HAP-1 (cell line): ENCODE results near the gene ATG4A.

Source experiments
- DNase-seq, 2 experiments: peaks; one replicate each; pipeline ENCODE4 v3.0.0-alpha.2; 2016 to 2020; ENCODE audit warnings: low spot score in 2 of 2
- H3K27me3 ChIP-seq: fragments of 250-450 bp; sonication (Bioruptor Pico); 2 replicates; pipeline ENCODE4 v1.5.1; 2020; ENCODE audit warnings: low read depth, mild to moderate bottlenecking, moderate library complexity
- H3K36me3 ChIP-seq: fragments of 250-450 bp; sonication (Bioruptor Pico); replicated peaks from 2 replicates; pipeline ENCODE4 v1.5.1; 2020; ENCODE audit warnings: mild to moderate bottlenecking
- H3K4me1 ChIP-seq: fragments of 250-450 bp; sonication (Bioruptor Pico); 2 replicates; pipeline ENCODE4 v1.5.1; 2020; ENCODE audit warnings: mild to moderate bottlenecking
- H3K4me3 ChIP-seq: fragments of 250-450 bp; sonication (Bioruptor Pico); 2 replicates; pipeline ENCODE4 v1.5.1; 2020; ENCODE audit warnings: mild to moderate bottlenecking, moderate library complexity
- H3K9me3 ChIP-seq: fragments of 250-450 bp; sonication (Bioruptor Pico); 2 replicates; pipeline ENCODE4 v1.5.1; 2020; ENCODE audit warnings: mild to moderate bottlenecking, moderate library complexity
- in situ Hi-C: fragments of 300-500 bp; cut with MboI; formaldehyde crosslinking; loops from 3 replicates; pipeline ENCODE4 v1.14.3; 2020; ENCODE audit warnings: low sequenced_read_pairs, inconsistent platforms, mixed read lengths

Gene ATG4A

GRCh38 chrX:108167211-108167872, 75.8 kb downstream of the ATG4A start:
- Histone ChIP-seq H3K36me3 (peaks cover 5% of the 10 kb centered on the region; the same call in 1 of the 2 replicates), H3K9me3 (no peaks in the 10 kb centered on the region), H3K27me3 (no peaks in the 10 kb centered on the region), H3K4me1 (no peaks in the 10 kb centered on the region), H3K4me3 (no peak overlapping the region)
- in situ Hi-C loops = no loop called here
- DNase-seq = no peak

- peaks cover 5% of the 10 kb centered on the region; the same call in 1 of the 2 replicates for H3K36me3 ChIP-seq
- H3K4me1 ChIP-seq = no peaks in the 10 kb centered on the region
- in situ Hi-C loops = no loop called here
- H3K9me3 ChIP-seq = no peaks in the 10 kb centered on the region
- H3K4me3 ChIP-seq = no peak overlapping the region
- no peak for DNase-seq
- H3K27me3 ChIP-seq = no peaks in the 10 kb centered on the region
These were observed 77.6 kb downstream of the ATG4A start for GRCh38 chrX:108168961-108169740.

GRCh38 chrX:108169768-108170167, 78.2 kb downstream of the ATG4A start:
- Histone ChIP-seq H3K9me3 (no peaks in the 10 kb centered on the region), H3K27me3 (no peaks in the 10 kb centered on the region), H3K4me1 (no peaks in the 10 kb centered on the region), H3K36me3 (peaks cover 5% of the 10 kb centered on the region; the same call in 1 of the 2 replicates), H3K4me3 (no peak overlapping the region)
- in situ Hi-C loops = no loop called here
- DNase-seq = no peak

DNA sequence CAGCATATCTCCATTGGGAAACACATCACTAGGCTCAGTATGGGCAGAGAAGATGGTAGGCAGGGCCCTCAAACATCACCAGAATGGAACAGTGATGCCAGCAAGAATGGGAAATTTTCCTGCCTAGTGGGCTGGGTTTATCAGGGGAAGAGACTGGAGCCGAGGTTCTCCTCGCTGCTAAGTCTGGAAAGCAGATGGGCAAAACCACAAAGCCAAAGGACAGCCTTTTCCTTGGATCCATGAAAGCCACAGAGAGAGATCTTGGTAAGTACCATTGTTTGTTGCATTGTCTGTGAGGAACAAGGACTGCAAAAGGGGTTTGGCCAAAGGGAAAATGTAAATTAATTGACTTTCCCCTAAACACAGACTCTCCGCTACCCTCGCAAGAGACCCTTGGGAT, 80.1 kb downstream of the ATG4A start:
- Histone ChIP-seq H3K4me1 (0 out of 2 replicates have a peak, but pooled peaks cover 1% of the 10 kb centered on the region), H3K27me3 (no peaks in the 10 kb centered on the region), H3K36me3 (peaks cover 5% of the 10 kb centered on the region; the same call in 1 of the 2 replicates), H3K4me3 (no peak overlapping the region), H3K9me3 (no peaks in the 10 kb centered on the region)
- no peak for DNase-seq
- in situ Hi-C loops = no loop called here

- H3K36me3 ChIP-seq = peaks cover 5% of the 10 kb centered on the region; the same call in 1 of the 2 replicates
- H3K4me3 ChIP-seq = no peak overlapping the region
- H3K4me1 ChIP-seq = peaks cover 20% of the 10 kb centered on the region
- no peak for DNase-seq
- in situ Hi-C loops = no loop called here
- H3K9me3 ChIP-seq = no peaks in the 10 kb centered on the region
- no peaks in the 10 kb centered on the region for H3K27me3 ChIP-seq
These were observed 82.3 kb downstream of the ATG4A start for GRCh38 chrX:108173874-108174273.

- Histone ChIP-seq H3K27me3 (no peaks in the 10 kb centered on the region), H3K36me3 (no peaks in the 10 kb centered on the region), H3K9me3 (no peaks in the 10 kb centered on the region), H3K4me1 (peaks cover 25% of the 10 kb centered on the region), H3K4me3 (no peak overlapping the region)
- peak; percentile 73 to 87 for DNase-seq
- in situ Hi-C loops = no loop called here
These were observed 86.0 kb downstream of the ATG4A start for GRCh38 chrX:108177351-108178142.

DNA sequence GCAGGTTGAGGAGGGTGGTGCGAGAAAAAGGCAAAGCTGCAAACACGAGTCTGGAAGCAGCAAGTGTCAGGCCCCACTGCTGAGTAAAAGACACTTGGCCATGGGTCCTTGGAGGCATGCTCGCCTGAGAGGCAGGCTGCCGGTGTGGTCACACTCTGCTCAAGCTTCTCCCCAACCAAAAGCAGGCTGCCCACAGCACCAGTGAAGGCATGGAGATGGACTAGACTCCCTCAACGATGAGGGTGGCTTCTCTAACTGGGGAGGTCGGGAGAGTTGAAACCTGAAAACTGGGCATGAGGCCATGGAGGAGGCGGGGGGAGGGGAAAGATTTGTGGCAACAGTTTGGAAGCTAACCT, 86.5 kb downstream of the ATG4A start:
- no peaks in the 10 kb centered on the region for H3K9me3 ChIP-seq
- H3K4me1 ChIP-seq = peaks cover 25% of the 10 kb centered on the region

DNA sequence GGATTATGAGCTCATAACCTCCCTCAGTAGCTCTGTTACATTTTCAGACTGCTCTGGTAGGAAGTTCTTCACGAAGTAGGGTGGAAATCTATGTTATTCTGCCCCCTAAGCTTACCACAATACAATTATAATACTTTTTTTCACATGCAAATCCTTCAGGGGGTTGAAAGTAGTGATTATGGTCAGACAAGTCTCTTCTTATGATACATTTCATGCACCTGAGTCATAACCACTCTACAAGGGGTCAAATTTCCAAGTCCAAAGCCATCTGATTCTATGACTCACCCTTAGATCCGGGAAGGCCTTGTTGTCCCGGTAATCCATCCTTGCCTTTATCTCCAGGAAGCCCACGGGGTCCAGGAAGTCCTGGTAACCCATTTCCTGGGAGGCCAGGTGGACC, 95.2 kb downstream of the ATG4A start:
- Histone ChIP-seq H3K36me3 (no peaks in the 10 kb centered on the region), H3K27me3 (no peaks in the 10 kb centered on the region), H3K4me1 (no peaks in the 10 kb centered on the region), H3K9me3 (no peaks in the 10 kb centered on the region), H3K4me3 (no peak overlapping the region)
- DNase-seq = no peak
- in situ Hi-C loops = no loop called here

More for the DNA sequence above, 86.5 kb downstream of the ATG4A start:
- Histone ChIP-seq H3K27me3 (no peaks in the 10 kb centered on the region), H3K4me3 (no peak overlapping the region), H3K36me3 (no peaks in the 10 kb centered on the region)
- DNase-seq = no peak
- in situ Hi-C loops = no loop called here

- no peak for DNase-seq
- H3K27me3 ChIP-seq = no peaks in the 10 kb centered on the region
- no peak overlapping the region for H3K4me3 ChIP-seq
- H3K36me3 ChIP-seq = no peaks in the 10 kb centered on the region
- H3K4me1 ChIP-seq = no peaks in the 10 kb centered on the region
- no peaks in the 10 kb centered on the region for H3K9me3 ChIP-seq
- in situ Hi-C loops = no loop called here
These were observed 106.8 kb downstream of the ATG4A start for GRCh38 chrX:108198420-108198819.

DNA sequence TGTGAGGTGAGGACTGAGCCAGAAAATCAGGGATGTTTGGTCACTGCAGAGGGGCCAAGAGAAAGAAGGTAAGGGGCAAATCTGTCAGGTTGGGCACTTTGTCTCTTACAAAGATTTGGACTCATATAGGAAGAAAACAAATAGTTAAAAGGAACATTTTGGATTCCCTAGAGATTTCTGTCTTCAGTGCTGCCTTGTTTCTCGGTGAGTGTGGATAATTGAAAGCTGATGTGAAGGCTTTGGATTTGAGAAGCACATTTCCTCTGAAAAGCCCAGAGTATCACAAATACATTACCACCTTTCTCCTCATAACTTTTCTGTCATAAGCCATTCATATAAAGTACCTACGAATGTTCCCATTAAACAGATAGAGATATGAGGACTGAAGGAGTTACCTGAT, 107.5 kb downstream of the ATG4A start:
- no peak for DNase-seq
- Histone ChIP-seq H3K9me3 (no peaks in the 10 kb centered on the region), H3K4me3 (no peak overlapping the region), H3K4me1 (no peaks in the 10 kb centered on the region), H3K27me3 (no peaks in the 10 kb centered on the region), H3K36me3 (no peaks in the 10 kb centered on the region)
- in situ Hi-C loops = no loop called here

- Histone ChIP-seq H3K27me3 (no peaks in the 10 kb centered on the region), H3K4me3 (no peak overlapping the region), H3K4me1 (no peaks in the 10 kb centered on the region), H3K36me3 (no peaks in the 10 kb centered on the region), H3K9me3 (no peaks in the 10 kb centered on the region)
- peak; percentile 78 to 79 for DNase-seq
- in situ Hi-C loops = loop anchor here (25.0 kb wide), 1 partner anchor 488 kb away; no protein-coding TSS in a partner anchor
These were observed 108.1 kb downstream of the ATG4A start for GRCh38 chrX:108199691-108200090.

DNA sequence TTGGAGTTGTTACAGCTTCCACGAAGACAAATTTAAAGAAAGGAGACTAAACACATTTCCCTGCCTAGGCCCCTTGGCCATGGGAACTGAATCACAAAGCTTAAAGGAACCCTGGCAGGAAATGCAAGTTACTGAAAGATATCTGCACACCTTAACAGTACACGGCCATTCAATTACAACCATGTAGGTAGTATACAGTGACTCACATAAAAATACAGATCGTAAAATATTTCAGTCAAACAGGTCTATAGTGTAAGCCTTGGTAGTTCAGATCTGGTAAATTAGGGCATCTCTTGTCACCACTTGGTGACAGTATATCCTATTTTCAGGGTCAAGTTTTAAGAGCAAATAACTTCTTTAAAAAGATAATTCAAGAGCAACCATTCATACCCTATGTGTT, 112.0 kb downstream of the ATG4A start:
- Histone ChIP-seq H3K9me3 (no peaks in the 10 kb centered on the region), H3K4me3 (no peak overlapping the region), H3K36me3 (no peaks in the 10 kb centered on the region), H3K27me3 (no peaks in the 10 kb centered on the region), H3K4me1 (peaks cover 4% of the 10 kb centered on the region)
- no peak for DNase-seq
- in situ Hi-C loops = loop anchor here (25.0 kb wide), 1 partner anchor 484 kb away; no protein-coding TSS in a partner anchor
